Gastrocnemius medialis (tissue), 4 donors: ENCODE data around the gene TCHP. TPM values are rescaled to one million over a fixed set of nuclear protein-coding genes. Genes with fewer than 3 reads are reported as not detected.
"Not testable (repeated sequence)": the region's sequence is repeated elsewhere in the genome, so short reads cannot be mapped to it uniquely, and the experiment has no call there.

Experiments
- ATAC-seq, 2 donors: fragments of 150-250 bp; one replicate each; pipeline ENCODE4 v1.9.1; 2016
- DNase-seq, 2 donors: peaks; one replicate each; pipeline ENCODE4 v3.0.0-alpha.2; 2019
- H3K27ac ChIP-seq, 4 donors: fragments of 200-600 bp; sonication (generic); 1 replicate in 1 of 4; 2 replicates in 3 of 4; pipeline ENCODE4 v1.5.1; 2016 to 2018; ENCODE audit warnings: mild to moderate bottlenecking in 2 of 4, moderate library complexity in 1 of 4
- H3K27me3 ChIP-seq, 3 donors: fragments of 200-600 bp; sonication (generic) in 2 of 3; 1 replicate in 1 of 3; 2 replicates in 2 of 3; pipeline versions ENCODE4 v1.5.1 to v1.6.0; 2016 to 2019; ENCODE audit warnings: mild to moderate bottlenecking in 1 of 3, moderate library complexity in 1 of 3
- H3K36me3 ChIP-seq, 2 donors: fragments of 200-600 bp; sonication (generic) in 1 of 2; one replicate each; pipeline ENCODE4 v1.5.1; 2017 to 2018
- H3K4me1 ChIP-seq, 2 donors: fragments of 200-600 bp; sonication (generic) in 1 of 2; one replicate each; pipeline ENCODE4 v1.5.1; 2016 to 2017; ENCODE audit warnings: mild to moderate bottlenecking in 2 of 2
- H3K4me3 ChIP-seq, 4 donors: fragments of 200-600 bp; sonication (generic) in 3 of 4; 1 replicate in 1 of 4; 2 replicates in 3 of 4; pipeline ENCODE4 v1.5.1; 2016 to 2019; ENCODE audit warnings: mild to moderate bottlenecking in 2 of 4
- H3K9me3 ChIP-seq, 3 donors: fragments of 200-600 bp; sonication (generic) in 2 of 3; 1 replicate in 1 of 3; 2 replicates in 2 of 3; pipeline ENCODE4 v1.5.1; 2016 to 2019
- CTCF ChIP-seq, 5 experiments: fragments of 450-650 bp in 3 of 5; fragments of 200-600 bp in 2 of 5; sonication (generic) in 2 of 5; IDR thresholded peaks in 4 of 5; conservative IDR thresholded peaks in 1 of 5; 1 replicate in 4 of 5; 2 replicates in 1 of 5; pipeline ENCODE4 v1.5.1; 2016 to 2019; ENCODE audit warnings: antibody characterized with exemption in 5 of 5, mild to moderate bottlenecking in 3 of 5, moderate library complexity in 3 of 5
- POLR2A ChIP-seq, 2 donors: fragments of 450-650 bp; IDR thresholded peaks; one replicate each; pipeline ENCODE4 v1.6.1; 2017; ENCODE audit warnings: antibody characterized with exemption in 2 of 2, mild to moderate bottlenecking in 2 of 2, moderate library complexity in 2 of 2
- in situ Hi-C, 4 donors: fragments of 200-750 bp; cut with MboI; loops; one replicate each; pipeline versions ENCODE4 v1.15.0 to v1.8.0; 2017; ENCODE audit warnings: low sequenced_read_pairs in 4 of 4
- intact Hi-C: fragments of 100-400 bp; cut with DNase I; formaldehyde crosslinking; loops from one replicate; pipeline ENCODE4 v1.15.1; 2023; ENCODE audit warnings: low total_unique reads
- total RNA-seq, 4 donors: library from RNA; depleted of rRNA; stranded (reverse); fragments of >200 nt; gene quantifications; one replicate each; pipeline versions ENCODE4 v1.1.0 to v1.2.3, GENCODE V29; 2016

TCHP gene
- total RNA-seq, 4 donors from 2014 or later: 7.3 to 9.4 (median 8.0) TPM

GRCh38 chr12:109927622-109928021 lies 27.5 kb downstream of the TCHP start:
- peaks cover 8 to 10% of the 10 kb centered on the region in 2 donors for H3K4me1 ChIP-seq
- ATAC-seq (peak; percentile 49 to 51), DNase-seq (no peak)
- no peaks in the 10 kb centered on the region for H3K27me3 ChIP-seq
- in situ Hi-C loops: no loop called here
- H3K4me3 ChIP-seq: no peak overlapping the region
- peak overlapping the region in 2 of 4 donors; percentile 6 to 63 for H3K27ac ChIP-seq
- no peak for TF ChIP-seq POLR2A (IDR thresholded peaks at IDR 0.05)
- TF ChIP-seq CTCF (IDR thresholded peaks at IDR 0.05 in 4 of 5, conservative IDR thresholded peaks at IDR 0.05 in 1 of 5): peak in 4 of 5 experiments; percentile 25 to 54 (median 34)
- intact Hi-C loops: no loop called here
- peaks cover 0 to 37% of the 10 kb centered on the region in 2 donors for H3K36me3 ChIP-seq
- no peaks in the 10 kb centered on the region for H3K9me3 ChIP-seq

- DNase-seq (no peak), ATAC-seq (peak; percentile 58 to 64)
- no peak overlapping the region for H3K4me3 ChIP-seq
- H3K27ac ChIP-seq: peak overlapping the region in 3 of 4 donors; percentile 6 to 63 (median 18)
- H3K36me3 ChIP-seq: peaks cover 0 to 43% of the 10 kb centered on the region in 2 donors
- H3K9me3 ChIP-seq: no peaks in the 10 kb centered on the region
- intact Hi-C loops (no loop called here), in situ Hi-C loops (no loop called here)
- H3K27me3 ChIP-seq: no peaks in the 10 kb centered on the region
- no peak for TF ChIP-seq POLR2A (IDR thresholded peaks at IDR 0.05)
- TF ChIP-seq CTCF (IDR thresholded peaks at IDR 0.05 in 4 of 5, conservative IDR thresholded peaks at IDR 0.05 in 1 of 5): no peak
- peaks cover 8 to 10% of the 10 kb centered on the region in 2 donors for H3K4me1 ChIP-seq
Measured at GRCh38 chr12:109928058-109928656, 28.1 kb downstream of the TCHP start.

GRCh38 chr12:109929326-109929725 lies 29.3 kb downstream of the TCHP start:
- in situ Hi-C loops, intact Hi-C loops: not testable (repeated sequence)

GRCh38 chr12:109930028-109930800 lies 30.1 kb downstream of the TCHP start:
- Histone ChIP-seq H3K4me3 (no peak overlapping the region), H3K27me3 (no peaks in the 10 kb centered on the region), H3K9me3 (no peaks in the 10 kb centered on the region), H3K27ac (no peak overlapping the region), H3K4me1 (peaks cover 8 to 10% of the 10 kb centered on the region in 2 donors), H3K36me3 (peaks cover 0 to 63% of the 10 kb centered on the region in 2 donors)
- in situ Hi-C loops: no loop called here
- TF ChIP-seq POLR2A (IDR thresholded peaks at IDR 0.05) (no peak), CTCF (IDR thresholded peaks at IDR 0.05 in 4 of 5, conservative IDR thresholded peaks at IDR 0.05 in 1 of 5) (no peak)
- DNase-seq (no peak), ATAC-seq (no peak)
- intact Hi-C loops: no loop called here

More at GRCh38 chr12:109929326-109929725, 29.3 kb downstream of the TCHP start:
- H3K4me3 ChIP-seq, ATAC-seq, H3K27ac ChIP-seq, DNase-seq, H3K9me3 ChIP-seq, H3K4me1 ChIP-seq, H3K27me3 ChIP-seq: not testable (repeated sequence)
- H3K36me3 ChIP-seq: peaks cover 0 to 54% of the 10 kb centered on the region in 2 donors

- intact Hi-C loops (no loop called here), in situ Hi-C loops (no loop called here)
- DNase-seq (no peak), ATAC-seq (no peak)
- H3K27ac ChIP-seq: no peak overlapping the region
- peaks cover 0 to 71% of the 10 kb centered on the region in 2 donors for H3K36me3 ChIP-seq
- H3K4me1 ChIP-seq: peaks cover 8 to 10% of the 10 kb centered on the region in 2 donors
- H3K4me3 ChIP-seq: no peak overlapping the region
- no peak for TF ChIP-seq CTCF (IDR thresholded peaks at IDR 0.05 in 4 of 5, conservative IDR thresholded peaks at IDR 0.05 in 1 of 5)
- TF ChIP-seq POLR2A (IDR thresholded peaks at IDR 0.05): no peak
- no peaks in the 10 kb centered on the region for H3K27me3 ChIP-seq
- H3K9me3 ChIP-seq: no peaks in the 10 kb centered on the region
Measured at GRCh38 chr12:109931143-109931542, 31.1 kb downstream of the TCHP start.
